Embryonic facial prominence (tissue), 1 donor: Measurements from ENCODE around the gene SEC61A1.

Experiments
- DNase-seq: peaks from one replicate; pipeline ENCODE4 v3.0.0-alpha.2; 2016; ENCODE audit errors: extremely low spot score

The SEC61A1 gene

DNA sequence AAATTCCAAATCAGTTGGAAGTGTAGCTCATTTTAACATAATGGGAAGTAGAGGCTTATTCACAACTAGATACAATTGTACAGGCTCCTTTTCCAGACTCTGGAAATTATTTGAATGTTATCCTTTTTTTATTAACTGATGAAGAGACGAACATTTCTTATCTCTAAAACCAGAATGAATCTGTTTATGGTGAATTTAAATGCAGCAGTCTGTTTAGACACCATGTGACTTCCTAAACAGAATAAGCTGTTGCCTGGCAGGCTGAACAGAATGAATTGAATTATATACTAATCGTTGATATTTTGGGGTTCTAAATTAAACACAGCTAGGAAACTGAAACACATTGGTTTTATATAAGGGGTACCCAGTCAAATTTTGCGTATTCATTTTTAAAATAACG, 4.0 kb downstream of the SEC61A1 start:
- DNase-seq = no peak

DNA sequence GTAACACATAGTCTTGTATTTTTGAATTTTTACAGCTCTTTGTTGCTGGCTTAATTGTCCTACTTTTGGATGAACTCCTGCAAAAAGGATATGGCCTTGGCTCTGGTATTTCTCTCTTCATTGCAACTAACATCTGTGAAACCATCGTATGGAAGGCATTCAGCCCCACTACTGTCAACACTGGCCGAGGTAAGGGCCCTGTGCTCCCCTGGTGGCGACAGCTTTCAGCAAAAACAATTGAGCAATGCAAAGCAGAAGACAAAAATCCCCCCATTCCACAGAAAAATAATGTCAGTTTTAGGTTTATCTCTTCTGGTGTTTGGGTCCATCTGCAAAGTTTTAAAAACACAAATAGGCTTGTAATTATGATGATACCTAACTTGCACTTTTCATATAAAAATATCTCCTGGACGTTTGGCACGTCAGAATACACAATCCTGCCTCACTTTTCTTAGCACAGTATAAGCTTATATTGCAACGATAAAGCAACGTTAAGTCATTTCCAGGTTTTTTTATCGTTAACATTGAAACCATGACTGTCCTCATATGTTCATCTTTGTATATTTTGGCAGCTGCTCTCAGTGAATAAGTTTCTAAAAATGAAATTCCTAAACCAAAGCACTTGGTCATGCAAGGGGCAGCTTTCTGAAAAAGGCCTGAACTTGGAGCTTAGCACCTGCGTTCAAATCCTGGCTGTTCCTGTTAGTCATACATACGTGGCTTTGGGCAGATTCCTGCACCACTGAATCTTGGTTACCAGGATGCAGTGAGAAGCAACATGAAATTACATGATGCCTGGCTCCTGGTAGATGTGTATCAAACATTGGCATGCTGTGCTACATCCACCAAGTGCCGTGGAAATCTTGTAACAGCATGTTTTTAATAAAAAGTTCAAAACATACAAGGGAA, 8.5 kb downstream of the SEC61A1 start:
- DNase-seq = no peak

DNA sequence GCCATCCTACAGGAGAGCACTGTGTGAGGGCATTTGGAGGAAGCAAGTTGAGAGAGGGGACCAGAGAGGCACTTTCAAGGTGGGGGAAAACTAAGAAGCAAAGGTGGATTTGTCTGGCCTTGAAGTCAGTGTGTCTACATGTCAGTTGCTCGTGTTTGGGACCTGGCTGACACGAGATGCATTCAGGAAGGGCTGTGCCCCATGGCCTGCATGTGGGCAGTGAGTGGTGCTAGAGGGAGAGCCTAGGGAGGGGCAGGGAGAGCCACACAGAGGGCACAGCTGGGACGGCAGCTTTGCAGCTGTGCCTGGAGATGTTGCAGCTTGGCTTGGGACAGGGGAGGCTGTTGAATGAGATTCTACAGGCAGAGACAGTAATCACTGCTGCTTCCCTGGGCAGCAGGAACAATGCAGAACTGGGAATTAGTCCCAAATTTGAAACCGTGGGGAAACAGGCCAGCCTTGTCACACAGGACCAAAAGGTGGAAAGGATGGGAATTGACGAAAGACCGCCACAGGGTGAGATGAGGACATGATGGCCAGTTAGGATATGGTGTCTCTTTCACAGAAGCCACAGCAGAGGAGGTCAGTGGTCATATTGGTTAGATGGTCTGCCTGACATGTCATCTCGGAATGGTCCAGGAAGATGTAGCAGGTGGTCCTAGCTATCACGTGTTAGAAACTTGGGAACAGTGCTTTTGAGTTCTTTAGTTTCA, 10.0 kb downstream of the SEC61A1 start:
- no peak for DNase-seq

DNA sequence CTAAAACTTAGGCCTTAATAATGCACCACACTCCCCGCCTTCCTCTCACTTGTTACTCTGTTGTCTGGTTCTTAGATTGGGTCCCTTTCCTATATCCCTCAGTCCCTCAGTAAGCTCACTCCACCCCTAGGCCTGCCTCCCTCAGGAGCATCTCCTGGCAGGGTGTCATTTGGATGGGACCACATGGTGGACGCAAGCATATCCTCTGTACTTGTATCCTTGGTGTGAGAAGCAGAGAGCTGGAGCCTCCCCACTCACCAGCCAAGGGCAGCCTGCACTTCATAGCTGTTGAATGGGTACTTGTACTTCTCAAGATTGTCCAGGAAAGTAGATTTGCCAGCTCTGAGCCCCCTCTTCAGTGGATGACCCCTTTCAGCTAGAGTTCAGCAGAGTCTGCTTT, 11.6 kb downstream of the SEC61A1 start:
- DNase-seq = no peak

DNA sequence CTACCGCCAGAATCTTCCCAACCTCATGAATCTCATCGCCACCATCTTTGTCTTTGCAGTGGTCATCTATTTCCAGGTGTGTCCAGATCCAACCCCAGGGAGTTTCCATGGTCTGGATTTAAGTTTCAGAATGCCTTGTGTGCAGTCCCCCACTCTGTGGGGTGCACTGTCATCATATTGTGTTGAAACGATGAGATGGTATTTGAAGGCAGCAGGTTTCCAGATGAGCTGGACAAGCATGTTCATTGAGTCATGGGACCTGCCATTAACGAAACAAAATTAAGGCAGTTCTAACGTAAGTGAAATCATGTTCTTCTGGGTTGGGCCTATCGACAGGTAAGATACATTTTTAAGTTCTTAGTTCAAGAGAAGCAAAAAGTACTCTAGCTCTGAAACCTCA, 12.7 kb downstream of the SEC61A1 start:
- DNase-seq = no peak

DNA sequence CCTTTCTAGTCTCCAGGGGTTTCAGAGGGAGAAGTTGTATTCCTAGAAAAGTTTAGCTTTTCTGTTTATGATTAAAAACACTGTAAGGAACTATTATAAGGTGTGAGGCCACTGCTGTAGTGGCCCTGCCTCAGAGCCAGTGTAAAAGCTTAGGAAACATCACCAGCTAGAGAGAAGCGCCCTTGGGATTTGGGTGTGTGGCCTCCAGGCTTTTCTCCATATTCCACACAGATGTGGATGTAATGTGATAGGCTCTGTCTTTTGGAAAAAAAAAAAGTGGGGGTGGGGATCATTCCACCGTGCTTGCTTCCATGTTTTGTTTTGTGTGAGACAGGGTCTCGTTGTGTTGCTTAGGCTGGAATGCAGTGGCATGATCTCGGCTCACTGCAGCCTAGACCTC, 13.9 kb downstream of the SEC61A1 start:
- DNase-seq = no peak

DNA sequence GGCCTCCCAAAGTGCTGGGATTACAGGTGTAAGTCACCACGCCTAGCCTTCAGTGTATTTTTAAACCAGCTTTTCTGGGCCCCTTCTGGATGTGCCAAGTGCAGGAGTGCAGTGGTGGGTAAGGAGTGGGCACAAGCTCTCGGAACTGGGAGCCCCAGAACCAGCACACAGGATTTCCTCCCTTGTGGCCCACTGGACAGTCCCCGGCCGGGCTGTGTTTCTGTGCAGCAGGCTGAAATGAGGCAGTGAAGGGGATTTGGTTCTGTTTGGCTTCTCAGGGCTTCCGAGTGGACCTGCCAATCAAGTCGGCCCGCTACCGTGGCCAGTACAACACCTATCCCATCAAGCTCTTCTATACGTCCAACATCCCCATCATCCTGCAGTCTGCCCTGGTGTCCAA, 14.4 kb downstream of the SEC61A1 start:
- no peak for DNase-seq

DNA sequence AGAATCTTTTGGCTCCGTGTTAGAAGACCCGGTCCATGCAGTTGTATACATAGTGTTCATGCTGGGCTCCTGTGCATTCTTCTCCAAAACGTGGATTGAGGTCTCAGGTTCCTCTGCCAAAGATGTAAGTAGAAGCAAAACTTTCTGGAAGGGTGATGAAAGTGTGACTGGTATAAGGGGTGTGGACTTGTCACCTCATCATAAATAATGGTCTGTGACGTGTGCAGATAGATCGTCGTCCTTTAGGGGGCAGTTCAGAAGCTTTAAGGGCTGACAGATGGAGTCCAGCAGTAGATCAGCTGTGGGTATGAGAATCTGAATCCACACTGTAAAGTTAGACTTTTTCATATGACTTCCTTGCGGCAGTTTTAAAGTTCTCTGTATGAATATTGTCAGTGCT, 15.3 kb downstream of the SEC61A1 start:
- DNase-seq = no peak

DNA sequence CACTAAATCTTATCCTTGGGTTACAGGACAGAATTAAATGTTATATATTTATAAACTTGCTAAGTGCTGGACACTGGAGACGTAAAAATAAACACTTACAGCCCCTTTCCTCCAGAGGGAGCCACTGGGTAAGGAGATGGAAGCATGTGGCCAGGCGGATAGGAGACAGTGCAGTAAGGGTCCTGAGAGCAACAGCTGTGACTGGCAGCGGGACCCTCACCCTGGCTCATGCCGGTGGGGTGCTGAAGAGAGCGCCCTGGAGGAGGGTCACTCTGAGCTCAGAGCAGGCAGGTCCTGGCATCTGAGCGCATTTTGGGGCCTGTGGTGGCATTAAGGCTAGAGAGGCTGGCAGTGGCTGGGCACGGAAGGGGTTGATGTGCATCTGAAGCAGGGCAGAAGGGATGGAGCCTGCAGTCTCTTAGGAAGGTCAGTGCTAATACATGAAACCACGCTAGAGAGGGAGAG, 16.0 kb downstream of the SEC61A1 start:
- DNase-seq = peak; percentile 18

DNA sequence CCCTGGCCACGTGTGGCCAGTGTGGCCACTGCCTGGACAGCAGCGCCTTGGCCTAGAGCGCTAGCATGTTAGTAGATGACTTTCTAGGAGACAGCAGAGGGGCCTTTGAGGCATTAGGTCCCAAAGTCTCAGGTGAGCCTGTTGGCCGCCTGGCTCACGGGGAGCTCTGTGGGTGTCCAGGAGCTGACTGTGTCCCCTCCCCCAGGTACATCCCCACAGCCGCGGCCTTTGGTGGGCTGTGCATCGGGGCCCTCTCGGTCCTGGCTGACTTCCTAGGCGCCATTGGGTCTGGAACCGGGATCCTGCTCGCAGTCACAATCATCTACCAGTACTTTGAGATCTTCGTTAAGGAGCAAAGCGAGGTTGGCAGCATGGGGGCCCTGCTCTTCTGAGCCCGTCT, 17.0 kb downstream of the SEC61A1 start:
- DNase-seq = no peak

DNA sequence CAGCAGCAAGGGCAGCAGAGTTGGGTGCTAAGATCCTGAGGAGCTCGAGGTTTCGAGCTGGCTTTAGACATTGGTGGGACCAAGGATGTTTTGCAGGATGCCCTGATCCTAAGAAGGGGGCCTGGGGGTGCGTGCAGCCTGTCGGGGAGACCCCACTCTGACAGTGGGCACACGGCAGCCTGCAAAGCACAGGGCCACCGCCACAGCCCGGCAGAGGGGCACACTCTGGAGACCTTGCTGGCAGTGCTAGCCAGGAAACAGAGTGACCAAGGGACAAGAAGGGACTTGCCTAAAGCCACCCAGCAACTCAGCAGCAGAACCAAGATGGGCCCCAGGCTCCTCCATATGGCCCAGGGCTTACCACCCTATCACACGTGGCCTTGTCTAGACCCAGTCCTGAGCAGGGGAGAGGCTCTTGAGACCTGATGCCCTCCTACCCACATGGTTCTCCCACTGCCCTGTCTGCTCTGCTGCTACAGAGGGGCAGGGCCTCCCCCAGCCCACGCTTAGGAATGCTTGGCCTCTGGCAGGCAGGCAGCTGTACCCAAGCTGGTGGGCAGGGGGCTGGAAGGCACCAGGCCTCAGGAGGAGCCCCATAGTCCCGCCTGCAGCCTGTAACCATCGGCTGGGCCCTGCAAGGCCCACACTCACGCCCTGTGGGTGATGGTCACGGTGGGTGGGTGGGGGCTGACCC, 18.8 kb downstream of the SEC61A1 start:
- DNase-seq = no peak

DNA sequence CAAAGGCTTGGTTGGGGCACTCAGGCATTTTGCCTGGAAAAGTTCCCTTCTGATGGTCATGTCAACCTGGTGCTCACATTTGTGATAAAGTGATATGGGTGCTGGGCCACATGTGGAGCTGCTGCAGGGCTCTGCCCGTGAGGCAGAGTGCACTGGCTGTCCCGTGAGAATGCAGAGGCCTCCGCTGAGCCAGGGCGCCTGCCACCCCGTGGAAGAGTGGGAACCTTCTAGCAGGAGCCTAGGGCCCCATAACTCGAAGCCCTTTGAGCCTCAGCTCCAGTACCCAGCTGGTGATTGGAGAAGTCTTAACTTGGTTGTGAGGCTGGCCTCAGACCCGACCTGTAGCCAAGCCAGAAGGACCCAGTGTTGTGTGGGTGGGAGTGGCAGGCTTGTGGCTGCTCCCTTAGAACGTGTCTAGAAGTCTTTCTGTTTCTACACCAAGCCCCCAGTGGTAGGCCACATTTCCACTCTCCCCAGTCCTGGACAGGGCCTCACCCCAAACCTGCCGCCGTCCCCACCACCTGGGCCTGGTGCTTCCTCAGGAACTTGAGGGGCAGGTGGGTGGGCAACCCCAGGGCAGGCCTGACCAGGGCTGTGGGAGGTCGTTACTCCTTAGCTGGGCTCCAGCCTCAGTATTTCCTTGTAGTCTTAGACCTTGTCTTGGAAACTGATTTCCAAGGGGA, 19.7 kb downstream of the SEC61A1 start:
- no peak for DNase-seq

DNA sequence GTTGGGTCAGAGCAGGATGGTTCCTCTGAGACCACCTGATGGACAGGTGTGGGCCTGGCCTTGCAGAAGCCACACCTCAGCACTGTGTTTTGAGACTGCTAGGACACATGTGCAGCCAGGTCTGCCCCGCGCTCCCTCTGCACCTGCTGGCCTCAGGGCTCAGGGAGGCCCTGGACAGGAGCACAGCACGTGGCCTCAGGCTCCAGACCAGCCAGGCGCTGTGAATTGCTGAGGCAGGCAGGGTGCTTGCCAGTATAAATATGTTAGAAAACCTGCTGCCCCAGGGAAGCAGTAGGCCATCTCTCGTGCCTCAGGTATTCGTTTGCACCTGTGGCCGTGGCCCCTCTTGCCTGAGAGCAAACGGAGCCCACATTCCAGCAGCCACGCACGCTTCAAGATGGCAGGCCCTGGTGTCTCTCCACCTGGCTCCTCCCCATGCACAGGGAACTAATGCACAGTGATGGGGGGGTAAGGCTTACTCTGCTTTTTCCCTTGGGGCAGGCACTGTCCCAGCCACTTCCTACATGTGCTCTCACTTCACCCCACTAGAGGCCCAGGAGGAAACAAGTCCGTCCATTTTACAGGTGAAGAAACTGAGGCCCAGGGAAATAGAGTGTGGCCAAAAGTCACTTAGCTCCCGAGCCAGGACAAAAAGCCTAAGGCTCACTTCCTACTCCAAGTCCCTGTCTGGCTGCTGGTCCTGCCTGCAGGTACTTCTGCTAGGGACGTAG, 20.4 kb downstream of the SEC61A1 start:
- no peak for DNase-seq

DNA sequence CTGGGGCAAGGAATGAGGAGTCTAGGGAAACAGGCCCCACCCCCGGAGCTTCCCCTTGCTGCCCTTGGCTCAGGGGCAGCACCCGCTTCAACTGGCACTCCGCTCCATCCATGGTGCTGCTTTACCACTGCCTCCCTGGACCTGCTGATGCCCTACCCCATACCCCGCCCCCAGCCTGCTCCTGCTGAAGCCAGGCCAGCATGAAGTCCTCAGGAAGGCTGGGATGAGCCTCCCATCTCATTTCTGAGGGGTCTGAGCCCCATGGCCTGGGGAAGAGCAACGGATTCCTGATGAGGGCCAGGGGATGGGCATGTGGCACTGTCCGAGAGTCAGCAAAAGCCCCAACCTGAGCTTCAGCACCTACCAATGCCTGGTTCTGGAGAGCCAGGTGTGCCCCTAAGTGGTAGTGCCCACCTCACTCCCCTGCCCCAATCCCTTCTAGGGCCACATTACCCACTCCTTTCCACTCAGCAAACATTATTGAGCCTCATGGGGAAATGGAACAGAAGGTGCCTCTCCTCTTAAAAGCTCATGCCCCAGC, 21.0 kb downstream of the SEC61A1 start:
- no peak for DNase-seq

DNA sequence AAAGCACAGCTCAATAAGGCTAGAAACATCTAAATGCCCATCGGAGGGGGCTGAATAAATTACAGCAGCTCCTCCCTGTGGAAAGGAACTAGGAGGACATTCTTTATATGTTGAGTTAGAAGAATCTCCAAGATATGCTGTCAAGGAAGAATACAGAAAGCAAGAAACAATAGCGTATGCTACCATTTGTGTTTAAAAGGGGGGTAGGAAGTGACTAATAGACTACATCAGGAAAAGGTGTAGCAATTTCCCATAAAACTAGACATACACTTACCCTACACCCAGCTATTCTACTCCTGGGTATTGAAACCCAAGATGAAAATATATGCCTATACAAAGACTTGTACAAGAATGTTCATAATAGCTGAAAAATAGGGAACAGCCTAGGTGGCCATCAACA, 21.6 kb downstream of the SEC61A1 start:
- no peak for DNase-seq

DNA sequence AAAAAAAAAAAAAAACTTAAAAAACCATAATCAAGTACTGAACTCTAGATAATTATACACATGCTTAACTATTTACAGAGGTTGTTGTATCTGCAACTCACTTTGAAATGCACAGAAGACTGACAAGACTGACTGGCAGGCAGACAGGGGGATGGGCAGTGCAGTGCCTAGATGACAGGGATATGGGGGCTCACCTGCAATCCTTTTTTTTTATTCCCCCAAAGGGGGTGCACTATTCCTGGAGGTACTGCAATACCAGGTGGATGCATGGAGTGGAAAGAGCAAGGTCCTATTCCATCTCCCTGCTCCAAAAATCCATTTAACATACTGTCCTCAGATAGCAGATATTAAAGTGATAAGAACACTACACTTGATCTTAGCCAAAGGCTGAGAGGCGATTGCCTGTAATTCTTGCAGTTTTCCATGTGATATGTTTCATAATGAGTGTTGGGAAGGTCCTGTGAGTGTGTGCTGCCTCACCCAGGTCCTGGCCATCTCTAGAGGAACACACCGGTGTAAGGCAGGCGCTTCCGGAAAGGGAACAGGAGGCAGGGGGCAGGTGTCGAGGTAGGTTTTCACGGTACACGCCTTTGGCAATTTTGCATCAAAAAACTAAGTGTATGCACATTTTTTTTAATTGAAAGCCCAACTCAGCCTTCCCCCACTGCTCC, 22.7 kb downstream of the SEC61A1 start:
- no peak for DNase-seq

DNA sequence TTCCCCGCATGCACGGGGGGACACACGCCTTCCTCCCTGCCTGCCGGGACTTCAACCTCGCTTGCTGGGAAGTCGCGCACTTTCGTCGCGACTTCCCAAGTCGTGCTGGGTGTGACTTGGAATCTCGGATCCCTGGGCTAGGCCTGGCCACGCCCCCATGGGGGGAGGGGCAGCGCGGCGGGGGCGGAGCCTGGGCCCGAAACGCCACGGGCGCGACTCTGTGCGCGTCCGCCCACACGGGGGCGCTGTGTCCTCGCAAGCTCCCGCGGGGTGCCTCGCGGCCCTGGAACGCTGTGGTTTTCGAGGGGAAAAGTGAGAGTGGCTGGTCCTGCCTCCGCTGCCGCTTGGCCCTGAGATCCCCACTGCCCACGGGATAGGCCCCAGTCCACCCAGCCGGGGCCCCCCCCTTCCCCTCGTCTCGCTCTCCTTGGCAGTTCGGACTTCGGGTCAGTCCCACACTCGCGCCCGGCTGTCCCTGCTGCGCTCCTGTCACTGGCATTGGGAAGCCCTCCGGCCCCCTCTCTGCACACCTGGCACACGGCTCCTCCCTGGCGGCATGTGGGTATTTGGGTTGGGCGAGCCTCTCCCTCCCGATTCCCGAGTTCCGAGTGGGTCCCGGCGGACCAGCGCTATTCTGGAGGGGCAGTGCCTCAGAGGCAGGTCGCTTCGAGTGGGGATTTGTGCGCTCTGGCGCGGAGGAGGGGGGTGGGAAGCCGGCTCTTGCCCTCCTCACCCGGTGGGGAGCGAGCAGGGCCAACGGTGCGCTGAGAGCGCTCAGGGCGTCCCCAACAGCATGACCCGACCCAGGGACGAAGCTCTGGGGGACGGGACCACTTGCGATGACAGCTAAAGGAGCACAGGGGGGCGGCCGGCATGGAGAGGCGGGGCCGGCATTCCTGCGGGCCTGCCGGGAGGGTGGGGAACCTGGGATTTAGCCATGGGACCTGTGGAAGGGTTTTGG, 23.6 kb downstream of the SEC61A1 start:
- peak; percentile 43 for DNase-seq

DNA sequence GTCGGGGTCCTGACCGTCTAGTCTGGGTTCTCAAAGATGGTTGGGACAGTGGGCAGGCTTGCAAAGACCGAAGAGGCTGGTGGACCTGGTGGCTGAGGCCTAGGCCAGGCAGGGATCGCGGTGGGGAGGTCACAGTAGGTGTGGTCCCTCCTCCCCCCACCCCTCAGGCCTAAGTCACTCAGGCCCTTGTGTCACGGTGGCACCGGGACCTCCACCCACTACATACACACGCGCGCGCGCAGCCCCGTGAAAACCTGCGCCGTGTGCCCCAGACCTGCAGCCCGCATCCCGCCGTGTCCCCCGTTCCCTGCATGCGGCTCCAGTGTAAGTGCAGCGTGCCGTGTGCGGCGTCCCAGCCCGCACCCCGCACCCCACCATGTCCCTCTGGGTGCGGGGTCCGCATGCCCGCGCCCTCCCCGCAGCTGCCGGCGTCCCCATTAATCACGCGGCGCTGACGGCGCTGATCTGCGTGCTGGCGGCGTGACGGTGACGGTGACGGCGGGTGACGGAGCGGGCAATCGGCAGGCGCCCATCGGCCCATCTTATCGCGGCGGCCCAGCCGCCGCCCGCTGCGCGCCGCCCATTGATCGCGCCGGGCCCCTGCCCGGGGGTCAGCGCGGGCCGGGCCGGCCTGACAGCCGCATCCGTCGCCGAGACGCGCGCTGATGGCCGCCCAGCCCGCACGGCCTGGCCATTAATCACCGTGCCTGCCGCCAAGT, 24.4 kb downstream of the SEC61A1 start:
- no peak for DNase-seq
